HG02885 (cell line): ENCODE data around the gene PTPRN2.

Source experiments
- ATAC-seq: cut with Tn5 transposase; IDR thresholded peaks from one replicate; pipeline ENCODE4 v1.9.1; 2021; ENCODE audit warnings: mild to moderate bottlenecking; ENCODE audit not compliant: unreplicated experiment, poor library complexity

Gene PTPRN2

DNA sequence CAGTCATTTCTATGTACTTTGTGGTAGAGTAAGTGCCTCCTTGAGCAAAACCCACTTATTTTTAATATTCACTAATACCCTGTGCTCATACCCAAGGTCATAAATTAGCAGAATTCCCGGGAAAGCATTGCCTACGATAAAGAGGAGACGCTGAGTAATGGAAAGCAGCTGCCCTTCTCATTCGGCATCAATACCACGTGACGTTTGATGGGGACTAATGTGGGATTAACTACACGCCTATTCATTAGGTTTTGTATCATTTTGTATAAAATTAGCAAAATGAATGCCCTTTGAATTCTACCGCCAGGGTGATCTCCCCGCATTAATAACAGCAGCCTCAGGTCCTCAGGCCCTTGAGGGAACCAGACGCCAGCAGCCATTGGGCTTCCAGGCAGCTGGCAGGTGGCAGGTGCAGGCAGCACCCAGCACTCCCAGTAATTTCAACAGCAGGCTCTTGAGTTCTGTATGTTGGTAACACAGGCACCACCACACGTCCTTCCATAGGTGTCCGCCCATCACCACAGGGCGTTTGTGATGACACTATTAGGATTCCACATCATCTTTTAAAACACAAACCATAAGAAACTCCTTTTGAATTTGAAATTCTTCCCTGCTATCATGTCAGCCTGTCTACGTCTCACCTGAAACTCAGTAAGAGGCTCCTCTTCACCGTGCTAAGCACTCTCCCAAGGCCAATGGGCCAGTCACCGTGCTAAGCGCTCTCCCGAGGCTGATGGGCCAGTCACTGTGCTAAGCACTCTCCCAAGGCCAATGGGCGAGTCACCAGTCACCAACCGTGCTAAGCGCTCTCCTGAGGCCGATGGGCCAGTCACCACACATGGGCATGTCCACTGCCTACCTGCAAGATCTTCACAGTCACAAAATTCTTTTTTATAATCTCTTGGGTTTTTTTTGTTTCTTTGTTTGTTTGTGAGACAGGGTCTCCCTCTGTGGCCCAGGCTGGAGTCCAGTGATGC is 509.4 kb downstream of the PTPRN2 start:
- ATAC-seq, result no peak

DNA sequence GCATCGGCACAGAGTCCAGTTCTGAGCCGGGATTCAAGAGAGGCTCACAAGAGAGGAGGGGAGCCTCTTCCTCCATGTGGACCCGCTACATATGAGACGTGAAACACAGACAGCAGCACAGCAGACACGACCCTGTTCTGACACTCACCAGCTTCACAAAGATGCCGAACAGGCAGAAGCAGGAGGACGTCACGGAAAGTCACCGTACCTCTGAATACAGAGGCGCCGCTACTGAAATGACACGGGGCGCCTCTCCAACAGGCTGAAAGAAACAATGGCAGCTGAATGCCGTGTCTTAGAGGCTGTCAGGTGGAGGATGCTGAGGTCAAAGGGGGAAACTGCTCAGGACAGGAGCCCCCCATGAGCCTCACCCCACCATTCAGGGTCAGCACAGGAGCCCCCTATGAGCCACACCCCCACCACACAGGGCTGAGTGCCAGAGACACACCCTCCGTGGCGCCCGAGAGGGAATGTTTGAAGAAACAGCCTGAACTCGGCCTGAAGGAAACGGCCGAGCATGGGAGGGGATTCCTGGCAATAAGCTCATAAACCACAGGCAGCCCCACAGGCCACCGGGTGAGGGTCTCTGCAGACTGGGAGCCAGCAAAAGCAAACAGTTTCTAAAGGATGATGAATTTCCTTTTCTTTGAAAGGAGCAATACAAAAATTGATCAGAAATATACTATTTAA is 510.3 kb downstream of the PTPRN2 start:
- ATAC-seq, result no peak

DNA sequence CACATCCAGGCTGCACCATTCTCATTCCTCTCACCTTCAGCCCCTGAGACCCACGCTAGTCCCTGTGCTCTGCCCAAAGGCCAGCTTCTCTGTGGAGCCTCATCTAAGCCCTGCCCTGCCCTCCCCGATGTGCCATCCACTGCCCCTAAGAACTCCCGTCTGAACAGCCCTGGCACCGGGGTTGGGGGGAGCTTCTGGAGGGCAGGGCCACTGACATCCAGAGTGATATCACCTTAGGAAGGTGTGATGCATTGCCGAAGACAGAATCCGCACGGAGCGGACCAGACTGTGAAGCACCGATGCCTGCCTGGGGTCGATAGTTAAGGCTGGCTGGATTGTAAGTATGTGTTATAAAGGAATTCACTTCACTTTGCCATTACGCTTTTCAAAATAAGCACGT is 511.0 kb downstream of the PTPRN2 start:
- ATAC-seq, result no peak

DNA sequence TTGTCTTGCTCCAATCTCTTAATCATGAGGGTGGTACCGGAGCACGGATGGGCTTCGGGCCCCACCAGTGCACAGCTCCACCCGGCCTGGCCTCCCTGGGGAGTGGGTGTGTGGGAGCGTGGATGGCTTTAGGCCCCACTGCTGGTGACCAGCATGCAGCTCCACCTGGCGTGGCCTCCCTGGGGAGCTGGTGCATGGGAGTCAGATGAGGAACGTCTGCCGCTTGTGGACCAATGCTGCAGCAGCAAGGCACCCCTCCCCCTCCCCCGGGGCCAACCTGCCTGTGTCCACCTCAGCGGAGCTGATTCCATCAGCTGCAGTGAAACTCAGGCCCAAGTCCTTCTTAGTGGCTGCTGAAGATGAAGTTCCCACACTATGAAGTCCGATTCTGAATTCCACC is 511.4 kb downstream of the PTPRN2 start:
- ATAC-seq, result no peak

DNA sequence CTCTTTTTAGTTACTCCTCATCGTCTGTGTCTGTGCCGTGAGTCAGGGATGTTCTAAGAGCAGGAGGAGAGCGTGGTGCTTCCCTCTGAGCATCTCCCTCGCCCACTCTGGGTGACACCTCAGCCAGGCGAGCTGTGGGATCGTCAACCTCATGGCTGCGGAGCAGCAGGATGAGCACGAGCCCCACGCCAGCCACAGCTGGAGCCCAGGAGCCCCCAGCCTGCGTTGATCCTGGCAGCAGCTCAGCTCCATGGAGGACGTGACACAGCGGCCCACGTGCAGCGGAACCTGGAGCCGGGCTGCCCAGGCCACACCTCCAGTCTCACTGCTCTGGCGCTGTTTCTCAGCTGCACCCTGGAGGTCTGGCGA is 512.0 kb downstream of the PTPRN2 start:
- ATAC-seq, result no peak

DNA sequence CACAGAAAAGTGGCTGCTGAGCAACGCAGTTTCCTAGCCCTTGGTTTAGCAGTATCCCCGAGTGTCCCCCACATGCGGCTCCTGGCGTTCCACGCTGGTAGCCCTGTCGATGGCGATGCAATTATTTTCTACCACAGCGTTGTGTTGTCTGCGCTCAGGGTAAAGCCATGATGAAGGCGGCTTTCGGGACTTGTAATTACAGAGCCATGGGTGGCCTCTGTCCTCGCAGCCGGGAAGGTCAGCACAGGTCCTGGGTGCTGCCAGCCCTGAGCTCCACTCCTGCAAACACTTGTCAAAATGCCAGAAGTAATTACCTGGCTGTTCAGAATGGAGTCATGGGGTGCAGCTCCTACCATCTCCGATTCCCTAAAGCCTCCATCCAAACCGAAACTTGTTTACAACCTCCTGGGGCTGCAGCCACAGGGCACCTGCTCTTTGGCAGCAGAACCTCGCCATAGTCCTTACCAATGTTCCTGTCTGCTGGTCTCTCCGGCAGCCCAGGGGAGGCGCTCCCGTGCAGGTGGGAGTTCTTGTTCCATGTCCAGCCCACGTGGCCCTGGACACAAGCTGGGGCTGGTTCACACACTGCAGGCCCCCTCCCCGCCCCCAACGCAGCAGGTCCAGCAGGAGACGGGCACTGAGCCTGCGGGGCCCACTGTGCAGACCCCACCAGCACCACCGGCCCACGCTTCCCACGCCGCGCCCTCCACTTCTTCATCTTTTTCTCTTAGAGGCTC is 512.6 kb downstream of the PTPRN2 start:
- no peak for ATAC-seq

DNA sequence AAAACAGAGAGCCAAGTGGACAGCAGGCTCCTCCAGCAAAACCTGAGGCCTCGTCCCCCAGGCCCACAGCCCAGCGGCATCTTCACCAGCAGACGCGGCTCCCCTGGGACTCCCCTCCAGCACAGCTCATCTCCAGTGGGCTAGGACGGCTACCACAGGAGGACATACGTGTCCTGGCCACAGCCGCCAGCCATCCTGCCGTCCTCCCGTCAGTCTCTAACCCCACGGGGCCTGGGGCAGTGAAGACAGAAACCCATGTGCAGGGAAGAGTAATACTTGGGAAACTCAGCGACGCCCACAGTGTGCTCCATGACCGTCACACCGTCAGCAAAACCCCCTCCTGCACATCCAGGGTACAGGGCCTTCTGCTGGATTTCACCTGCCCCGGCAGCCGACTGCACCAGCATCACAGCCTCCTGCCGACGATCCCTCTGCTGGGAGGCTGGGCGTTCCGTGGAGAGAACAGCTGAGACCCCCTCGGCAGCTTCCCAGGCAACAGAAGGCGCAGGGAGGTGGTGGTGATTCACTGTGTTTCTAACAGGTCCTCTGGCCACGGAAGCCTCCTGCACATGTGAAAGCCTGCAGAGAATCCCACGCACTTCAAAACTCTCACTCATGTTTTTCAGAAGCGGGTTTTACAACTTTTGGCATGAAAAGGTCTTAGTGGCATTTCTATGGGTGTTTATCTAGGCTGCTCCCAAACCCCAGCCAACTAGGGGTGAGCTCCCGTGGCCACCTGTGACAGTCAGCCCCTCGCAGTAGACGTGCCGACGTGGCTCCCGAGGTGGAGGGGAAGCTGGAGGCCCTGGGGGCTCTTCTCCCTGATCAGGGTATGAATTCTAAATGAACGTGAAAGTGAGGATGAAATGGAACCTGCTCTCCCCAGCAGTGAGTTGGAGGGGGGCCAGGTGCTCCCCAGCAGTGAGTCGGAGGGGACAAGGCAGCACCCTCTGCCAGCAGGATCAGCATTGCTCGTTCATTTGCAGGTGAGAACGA is 513.5 kb downstream of the PTPRN2 start:
- no peak for ATAC-seq

DNA sequence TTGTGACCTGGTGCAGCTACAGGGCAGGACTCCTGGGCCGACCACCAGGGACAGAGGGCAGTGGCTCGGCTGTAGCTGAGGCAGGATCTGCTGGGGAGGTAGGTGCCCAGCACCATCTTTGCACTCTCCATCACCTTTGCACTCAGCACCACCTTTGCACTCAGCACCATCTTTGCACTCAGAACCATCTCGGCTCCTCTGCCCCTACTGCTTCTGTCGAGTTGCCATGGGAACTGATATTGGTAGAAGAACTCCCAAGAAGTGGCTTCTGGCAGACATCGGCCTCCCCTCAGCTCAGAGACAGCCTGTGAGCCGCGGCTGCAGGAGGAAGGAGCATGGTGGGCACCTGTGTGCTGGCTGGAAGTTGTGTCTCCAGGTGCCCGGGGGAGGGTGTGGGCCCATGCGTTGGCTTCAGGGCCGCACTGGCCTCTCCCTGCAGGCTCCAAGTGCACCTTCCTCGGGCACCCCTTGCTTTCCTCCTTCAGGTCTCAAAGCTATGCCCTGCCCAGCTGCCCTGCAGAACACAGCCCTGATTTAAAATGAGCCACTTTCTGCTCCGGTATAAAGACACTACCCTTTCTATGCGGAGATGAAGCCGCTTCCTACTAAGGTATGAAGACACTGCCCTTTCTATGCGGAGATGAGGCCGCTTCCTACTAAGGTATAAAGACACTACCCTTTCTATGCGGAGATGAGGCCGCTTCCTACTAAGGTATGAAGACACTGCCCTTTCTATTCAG is 514.5 kb downstream of the PTPRN2 start:
- no peak for ATAC-seq

DNA sequence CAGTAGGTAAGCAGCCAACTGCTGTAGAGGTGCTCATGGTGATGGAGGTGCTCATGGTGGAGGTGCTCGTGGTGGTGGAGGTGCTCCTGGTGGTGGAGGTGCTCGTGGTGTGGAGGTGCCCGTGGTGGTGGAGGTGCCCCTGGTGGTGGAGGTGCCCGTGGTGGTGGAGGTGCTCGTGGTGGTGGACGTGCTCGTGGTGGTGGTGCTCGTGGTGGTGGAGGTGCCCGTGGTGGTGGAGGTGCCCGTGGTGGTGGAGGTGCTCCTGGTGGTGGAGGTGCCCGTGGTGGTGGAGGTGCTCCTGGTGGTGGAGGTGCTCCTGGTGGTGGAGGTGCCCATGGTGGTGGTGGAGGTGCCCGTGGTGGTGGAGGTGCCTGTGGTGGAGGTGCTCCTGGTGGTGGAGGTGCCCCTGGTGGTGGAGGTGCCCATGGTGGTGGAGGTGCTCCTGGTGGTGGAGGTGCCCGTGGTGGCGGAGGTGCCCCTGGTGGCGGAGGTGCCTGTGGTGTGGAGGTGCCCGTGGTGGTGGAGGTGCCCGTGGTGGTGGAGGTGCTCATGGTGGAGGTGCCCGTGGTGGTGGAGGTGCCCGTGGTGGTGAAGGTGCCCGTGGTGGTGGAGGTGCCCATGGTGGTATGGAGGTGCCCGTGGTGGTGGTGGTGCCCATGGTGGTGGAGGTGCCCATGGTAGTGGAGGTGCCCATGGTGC is 517.3 kb downstream of the PTPRN2 start:
- no peak for ATAC-seq

DNA sequence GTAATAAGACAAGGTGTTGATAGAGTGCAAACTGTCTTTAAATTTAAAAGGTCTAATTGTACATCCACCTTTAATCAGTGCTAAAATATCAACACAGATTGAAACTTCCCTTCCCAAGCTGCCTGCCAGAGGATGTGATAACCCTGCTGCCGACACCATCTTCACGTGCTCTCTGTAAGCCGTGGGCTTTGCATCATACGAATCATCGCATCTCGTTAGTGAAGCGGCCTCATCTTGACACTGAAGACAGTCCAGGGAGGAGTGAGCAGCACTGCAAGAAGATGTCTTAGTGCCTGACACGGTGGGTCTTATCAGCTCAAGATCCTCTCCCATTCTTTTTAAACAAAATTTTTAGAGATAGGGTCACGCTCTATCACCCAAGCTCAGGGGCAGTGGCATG is 518.8 kb downstream of the PTPRN2 start:
- ATAC-seq, result no peak

DNA sequence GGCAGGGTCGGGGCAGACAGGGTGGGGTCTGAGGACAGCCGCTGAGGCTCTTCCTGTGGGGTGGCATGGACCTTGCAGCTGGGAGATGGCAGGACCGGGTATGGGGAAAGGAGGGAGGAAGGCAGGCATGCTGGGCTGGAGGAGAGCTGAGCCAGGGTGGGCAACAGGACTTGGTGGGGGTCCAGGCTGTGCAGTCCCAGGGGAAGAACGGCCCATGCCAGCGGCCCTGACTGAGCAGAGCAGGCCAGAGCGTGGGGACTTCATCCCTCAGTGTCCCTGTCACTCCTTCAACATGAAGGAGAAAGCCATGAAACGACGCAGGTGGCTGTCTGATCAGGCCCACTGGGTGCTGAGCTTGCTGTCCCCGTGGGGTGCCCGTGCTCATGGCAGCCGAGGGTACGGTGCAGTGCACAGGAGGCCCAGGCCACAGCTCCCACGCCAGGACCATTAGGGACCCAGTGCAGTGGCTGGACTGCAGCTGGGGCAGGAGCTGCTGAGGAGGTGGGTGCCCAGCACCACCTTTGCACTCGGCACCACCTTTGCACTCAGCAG is 519.6 kb downstream of the PTPRN2 start:
- ATAC-seq, result no peak

DNA sequence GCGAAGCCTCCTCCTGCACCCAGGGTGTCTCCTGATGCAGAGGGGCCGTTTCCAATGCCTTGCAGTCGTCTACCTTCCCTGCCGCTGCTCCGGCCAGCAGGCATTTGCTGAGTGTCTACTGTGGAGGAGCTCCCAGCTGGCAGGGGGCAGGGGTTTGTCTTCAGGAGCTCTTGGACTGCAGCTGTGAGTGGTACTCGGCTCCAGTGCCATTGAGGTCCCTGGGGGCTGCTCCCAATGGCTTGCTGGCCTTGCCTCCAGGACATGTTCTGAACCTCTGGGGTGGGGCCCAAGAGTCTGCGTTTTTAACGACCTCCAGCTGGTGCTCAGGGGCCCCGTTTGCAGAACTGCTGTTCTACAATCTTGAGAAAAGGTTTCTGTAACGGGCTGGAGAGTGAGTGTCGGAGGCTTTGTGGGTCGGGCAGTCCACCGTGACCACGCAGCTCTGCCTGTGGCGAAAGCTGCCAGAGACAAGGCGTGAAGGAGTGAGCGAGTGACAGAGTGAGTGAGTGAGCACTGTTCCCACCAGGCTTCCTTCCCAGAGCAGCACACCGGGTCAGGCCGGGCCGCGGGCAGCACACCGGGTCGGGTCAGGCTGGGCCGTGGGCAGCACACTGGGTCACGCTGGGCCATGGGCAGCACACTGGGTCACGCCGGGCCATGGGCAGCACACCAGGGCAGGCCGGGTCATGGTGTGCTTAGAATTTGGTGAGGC is 520.2 kb downstream of the PTPRN2 start:
- ATAC-seq, result no peak

DNA sequence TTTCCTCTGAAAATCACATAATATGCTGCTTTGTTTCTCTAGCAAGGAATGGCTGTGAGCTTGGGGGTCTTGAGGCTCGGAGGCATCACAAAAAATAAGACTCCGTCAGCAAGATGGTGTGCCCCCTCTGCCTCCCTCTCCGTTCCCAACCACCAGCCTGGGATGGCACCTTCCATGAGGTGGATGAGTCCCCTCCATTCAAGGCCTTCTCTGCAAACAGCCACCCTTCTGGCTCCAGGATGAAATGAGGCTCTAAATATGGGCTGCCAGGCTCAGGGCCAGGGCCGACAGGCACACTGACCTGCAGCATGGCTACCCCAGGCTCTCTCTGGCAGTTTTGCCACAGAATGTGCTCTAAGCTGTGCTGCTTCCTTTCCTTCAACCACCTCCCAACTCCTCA is 521.5 kb downstream of the PTPRN2 start:
- no peak for ATAC-seq

DNA sequence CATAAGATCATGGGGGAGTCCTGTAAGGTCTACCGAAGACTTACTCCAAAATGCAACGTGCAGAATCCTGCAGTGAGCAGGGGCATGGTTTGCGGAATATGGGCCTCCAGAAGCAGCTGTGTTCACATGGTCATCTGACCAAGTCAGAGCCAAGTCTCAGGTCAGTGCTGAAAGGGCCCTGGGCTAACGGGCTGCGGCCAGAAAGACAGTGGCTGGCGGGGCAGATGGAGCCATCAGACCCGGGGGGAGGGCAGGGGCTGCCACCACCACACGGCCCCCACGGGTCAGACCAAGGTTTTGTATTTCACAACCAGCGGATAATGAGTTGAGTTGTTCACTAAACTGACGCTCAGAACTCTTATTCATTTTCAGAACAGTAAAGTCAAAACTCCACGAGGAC is 522.3 kb downstream of the PTPRN2 start:
- ATAC-seq, result no peak

DNA sequence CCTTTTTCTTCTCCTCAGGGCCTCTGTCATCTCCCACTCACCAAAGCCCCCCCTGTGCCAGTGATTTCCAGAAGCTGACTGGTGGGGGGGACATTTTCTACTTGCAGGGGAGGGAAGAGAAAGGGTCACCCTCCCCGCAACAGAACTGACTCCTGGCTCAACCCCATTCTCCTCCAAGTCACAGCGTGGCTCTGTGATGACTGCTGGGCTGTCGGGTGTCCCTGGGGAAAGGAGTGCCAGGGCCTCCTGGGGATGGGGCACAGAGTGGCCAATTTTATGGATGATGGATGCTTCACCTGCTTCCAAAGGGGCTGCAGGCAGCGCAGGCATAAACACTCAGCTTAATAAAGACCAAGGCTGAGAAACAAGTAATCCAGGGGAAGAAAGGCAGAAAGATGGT is 523.0 kb downstream of the PTPRN2 start:
- ATAC-seq, result no peak

DNA sequence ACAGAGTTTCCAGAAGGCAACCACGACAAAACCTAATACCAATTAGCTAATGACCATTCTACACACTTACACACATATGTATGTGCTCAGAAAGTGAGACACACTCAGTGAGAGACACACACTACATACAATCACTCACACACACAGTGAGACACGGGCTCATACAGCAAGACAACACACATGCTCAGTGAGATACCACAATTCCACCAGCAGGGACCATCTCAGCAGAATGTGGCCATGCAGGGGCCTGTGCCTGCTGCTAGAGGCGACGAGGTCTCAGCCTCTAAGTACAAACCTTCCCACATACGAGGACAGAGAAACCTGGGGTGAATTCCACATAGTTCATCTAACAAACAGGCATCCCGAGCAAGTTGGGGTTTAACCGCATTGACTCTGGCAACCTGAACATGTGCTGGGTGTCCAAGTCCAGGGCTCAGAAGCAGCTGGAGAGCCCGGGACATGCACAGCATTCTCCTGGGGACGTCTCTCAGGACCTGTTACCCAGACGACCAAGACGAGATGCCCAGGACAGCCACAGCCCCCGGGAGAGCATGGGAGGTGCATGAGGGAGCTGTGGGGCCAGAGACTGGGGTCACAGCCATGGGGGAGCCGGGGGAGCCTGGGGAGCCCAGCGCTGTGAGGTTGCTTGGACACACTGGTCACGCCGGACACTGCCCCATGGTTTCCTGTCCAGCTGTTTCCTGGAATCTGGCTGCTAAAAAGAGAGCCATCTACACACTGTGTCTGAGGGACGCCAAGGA is 523.6 kb downstream of the PTPRN2 start:
- no peak for ATAC-seq

DNA sequence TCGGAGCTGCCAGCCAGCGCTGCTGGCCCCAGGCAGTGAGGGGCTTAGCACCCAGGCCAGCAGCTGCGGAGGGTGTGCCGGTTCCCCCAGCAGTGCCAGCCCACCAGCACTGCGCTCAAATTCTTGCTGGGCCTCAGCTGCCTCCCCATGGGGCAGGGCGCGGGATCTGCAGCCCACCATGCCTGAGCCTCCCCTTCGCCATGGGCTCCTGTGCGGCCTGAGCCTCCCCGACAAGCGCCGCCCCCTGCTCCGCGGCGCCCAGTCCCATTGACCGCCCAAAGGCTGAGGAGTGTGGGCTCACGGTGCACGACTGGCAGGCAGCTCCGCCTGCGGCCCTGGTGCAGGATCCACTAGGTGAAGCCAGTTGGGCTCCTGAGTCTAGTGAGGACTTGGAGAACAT is 525.0 kb downstream of the PTPRN2 start:
- no peak for ATAC-seq
